Measurements from ENCODE around the gene LDB3.

Gene LDB3

DNA sequence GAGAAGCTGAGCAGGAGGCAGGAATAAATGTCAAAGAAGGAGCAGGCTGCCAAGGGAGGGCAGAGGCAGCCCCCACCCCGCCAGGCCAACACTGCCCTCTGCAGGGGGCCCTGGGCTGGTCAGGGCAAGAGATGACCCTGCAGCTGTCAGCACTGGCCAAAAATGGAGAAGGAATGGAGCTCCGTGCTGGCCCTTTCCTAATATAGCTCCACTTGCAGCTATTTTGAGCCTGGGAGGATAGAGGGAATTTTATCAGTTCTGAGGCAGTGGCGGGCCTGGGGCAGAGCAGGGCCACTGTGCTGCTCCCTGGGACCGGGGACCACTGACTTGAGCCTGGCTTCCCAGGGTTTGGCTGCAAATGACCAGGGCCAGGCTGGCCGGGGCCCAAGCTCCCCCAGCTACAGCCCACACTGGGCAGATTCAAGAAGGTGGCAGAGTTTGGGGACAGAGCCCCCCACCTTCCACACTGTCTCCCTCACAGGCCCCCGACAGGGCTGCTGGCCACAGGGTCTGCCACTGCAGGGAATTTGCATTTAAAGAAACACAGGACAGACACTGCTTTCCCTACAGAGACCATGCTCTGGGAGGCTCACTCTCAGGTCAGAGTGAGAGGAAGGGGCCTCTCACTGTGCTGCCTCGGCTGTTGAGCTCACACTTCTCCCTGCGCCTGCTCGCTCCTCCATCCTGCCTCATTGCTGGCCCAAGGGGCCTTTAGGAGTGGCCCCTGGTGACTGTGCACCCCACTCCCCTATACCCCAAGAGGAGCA, 16.2 kb downstream of the LDB3 start:
- FAIRE-seq: no peak

DNA sequence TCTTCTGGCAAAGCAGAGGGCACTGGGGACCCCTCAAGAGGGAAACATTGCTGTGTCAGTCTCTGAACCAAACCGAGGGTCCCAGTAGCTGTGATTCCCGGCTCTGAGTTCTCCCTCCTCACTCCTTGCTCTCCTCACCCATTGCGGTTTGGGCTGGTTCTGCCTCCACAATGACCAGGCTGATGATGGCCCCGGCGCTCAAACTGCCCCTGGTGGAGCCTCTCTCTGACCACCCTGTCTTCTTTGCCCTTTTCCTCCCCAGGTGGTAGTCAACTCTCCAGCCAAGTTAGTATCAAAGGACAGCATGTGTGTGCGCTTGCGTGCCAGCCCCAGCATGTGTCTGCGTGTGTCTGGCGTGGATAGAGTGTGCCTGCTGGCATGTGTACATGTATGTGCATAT, 17.1 kb downstream of the LDB3 start:
- FAIRE-seq (peak; percentile 4), DNase-seq (ENCODE audit: insufficient read length, low spot score) (no peak)

More for the DNA sequence above, 16.2 kb downstream of the LDB3 start:
- DNase-seq (ENCODE audit: insufficient read length, low spot score): peak; percentile 52

DNA sequence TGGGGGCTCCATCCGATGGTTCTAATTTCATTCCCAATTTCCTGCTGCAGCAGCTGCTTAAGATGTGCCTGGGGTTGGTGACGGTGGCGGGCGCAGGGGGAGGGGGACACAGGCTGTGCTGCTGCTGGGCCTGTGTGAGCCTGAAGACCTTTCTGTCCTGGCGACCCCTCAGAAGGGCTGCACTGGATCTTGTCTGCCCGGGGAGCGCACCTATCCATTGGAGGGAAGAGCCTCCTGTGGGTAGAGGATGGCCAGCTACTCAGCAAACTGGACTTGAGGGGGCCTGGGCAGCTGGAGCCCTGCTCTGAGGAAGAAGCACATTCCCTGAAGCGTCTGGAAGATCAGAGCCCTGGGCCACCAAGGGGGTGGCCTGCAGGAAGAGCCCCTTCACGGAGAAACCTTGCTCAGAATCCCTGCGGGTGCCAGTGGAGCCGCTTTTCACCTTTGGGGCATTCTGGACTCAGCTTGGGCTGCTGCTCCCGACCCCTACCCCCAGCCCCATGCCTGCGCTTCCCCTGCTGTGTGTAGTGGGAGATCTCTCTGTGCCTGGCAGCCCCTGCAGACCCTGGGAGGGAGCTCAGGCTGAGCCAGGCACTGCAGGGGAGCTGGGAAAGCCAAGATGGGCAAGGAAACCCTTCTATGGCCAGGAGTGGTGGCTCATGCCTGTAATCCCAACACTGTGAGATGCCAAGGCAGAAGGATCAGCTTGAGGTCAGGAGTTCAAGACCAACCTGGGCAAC, 17.8 kb downstream of the LDB3 start:
- FAIRE-seq (no peak), DNase-seq (ENCODE audit: insufficient read length, low spot score) (no peak)

DNA sequence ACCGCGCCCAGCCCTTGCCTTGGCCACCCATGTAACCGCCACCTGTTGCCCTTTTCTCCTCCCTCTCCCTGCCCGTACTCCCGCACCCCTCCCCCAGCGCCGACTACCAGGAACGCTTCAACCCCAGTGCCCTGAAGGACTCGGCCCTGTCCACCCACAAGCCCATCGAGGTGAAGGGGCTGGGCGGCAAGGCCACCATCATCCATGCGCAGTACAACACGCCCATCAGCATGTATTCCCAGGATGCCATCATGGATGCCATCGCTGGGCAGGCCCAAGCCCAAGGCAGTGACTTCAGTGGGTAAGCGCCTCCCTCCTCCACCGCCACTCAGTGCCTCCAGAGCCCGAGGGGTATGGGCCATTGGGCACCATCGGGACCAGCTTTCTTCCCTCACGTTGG, 18.7 kb downstream of the LDB3 start:
- FAIRE-seq (no peak), DNase-seq (ENCODE audit: insufficient read length, low spot score) (no peak)

DNA sequence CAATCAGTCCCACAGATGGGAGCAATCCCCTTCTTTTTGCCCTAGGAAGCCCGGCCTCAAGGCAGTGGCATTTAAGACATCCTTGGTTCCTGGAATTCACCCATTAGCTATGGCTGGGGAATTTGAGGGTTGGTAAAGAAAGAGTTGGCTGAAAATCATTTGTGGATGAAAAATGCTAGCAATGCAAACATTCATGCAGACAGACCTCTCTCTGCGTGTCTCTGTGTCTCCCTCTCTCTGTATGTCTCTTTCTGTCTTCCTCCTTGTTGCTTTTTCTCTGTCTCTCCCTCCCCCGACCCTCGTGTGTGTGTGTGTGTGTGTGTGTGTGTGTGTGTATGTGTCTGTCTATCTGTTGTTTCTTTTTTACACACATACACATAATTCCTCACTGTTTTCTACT, 19.4 kb downstream of the LDB3 start:
- peak; percentile 77 for FAIRE-seq
- no peak for DNase-seq (ENCODE audit: insufficient read length, low spot score)

DNA sequence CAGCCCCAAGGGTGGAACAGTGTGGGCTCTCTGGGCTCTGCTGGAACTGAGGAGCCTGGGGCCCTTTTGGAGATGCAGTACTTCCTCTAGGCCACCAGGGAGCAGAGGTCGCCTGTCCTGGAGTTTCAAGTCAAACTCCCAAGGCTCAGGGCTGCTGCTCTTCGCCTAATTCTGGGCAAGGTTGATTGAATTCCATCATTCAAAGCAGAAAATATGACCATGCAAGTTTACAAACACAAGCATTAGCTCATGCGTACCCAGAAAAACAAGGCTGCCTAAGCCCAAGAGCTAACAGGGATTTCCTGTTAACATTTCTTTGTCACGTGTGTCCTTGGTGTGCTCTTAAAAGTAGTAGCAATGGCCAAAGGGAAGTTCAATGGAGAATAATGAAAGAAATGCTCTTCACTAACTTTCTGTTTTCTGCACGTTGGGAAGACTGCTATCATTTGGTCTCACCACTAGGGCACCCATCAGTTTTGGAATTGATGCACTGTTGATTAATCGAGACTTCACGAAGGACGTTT, 20.1 kb downstream of the LDB3 start:
- peak; percentile 78 for DNase-seq (ENCODE audit: insufficient read length, low spot score)
- no peak for FAIRE-seq

DNA sequence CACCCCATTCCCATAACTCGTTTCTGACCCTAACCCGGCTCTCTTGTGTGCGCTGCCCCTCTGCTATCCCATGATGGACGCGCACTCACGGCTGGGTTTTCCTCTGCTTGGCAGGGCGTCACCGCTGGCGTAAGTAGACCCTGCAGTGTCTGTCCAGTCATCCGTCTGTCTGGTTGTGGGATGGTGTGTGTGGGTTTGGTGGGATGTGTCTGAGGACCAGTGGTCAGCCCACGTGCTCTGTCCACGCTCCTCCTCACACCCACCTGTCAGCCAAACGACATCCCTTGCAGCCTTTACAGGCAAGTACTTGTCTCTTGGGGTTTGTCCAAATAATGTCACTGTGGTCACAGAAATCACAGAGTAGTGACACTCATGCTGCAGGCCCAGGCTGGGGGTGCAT, 20.8 kb downstream of the LDB3 start:
- FAIRE-seq (no peak), DNase-seq (ENCODE audit: insufficient read length, low spot score) (no peak)

DNA sequence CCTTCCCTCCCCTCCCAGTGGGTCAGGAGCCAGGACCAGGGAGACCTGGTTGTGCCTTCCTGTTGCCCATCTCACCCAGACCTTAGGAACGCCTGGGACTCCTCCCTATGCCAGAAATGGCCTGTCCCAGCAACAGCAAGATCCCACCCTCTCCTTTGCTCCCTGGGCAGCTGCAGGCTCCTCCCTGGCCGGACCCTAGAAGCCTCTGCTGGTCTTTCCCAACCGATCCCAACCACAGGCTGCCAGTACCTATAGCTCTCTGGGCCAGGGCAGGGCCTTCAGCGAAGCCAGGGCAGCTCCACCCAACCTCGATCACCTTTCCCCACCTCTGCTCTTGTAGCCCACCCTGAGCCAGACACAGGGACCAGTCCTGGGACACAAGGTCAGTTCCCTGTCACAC, 21.9 kb downstream of the LDB3 start:
- no peak for FAIRE-seq
- no peak for DNase-seq (ENCODE audit: insufficient read length, low spot score)

DNA sequence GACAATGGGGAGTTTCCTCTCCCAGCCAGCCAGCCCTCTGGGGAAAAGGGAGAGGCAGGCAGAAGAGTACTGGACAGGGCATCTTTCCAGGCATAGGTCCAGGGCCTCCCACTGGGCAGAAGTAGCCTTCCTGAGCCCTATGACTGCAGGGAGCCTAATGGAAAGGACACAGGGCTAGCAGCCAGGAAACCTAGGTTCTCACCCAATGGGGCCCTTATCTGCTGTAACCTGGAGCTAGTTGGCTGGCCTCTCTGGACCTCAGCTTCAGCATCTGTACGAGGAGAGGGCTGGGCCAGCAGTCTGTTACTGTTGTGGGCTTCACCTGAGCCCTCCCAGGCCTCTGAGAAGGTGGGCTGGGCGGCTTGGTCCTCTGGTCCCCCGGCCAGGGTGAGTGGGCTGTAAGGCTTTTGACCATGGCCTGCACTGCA, 22.4 kb downstream of the LDB3 start:
- FAIRE-seq: no peak
- DNase-seq (ENCODE audit: insufficient read length, low spot score): no peak

DNA sequence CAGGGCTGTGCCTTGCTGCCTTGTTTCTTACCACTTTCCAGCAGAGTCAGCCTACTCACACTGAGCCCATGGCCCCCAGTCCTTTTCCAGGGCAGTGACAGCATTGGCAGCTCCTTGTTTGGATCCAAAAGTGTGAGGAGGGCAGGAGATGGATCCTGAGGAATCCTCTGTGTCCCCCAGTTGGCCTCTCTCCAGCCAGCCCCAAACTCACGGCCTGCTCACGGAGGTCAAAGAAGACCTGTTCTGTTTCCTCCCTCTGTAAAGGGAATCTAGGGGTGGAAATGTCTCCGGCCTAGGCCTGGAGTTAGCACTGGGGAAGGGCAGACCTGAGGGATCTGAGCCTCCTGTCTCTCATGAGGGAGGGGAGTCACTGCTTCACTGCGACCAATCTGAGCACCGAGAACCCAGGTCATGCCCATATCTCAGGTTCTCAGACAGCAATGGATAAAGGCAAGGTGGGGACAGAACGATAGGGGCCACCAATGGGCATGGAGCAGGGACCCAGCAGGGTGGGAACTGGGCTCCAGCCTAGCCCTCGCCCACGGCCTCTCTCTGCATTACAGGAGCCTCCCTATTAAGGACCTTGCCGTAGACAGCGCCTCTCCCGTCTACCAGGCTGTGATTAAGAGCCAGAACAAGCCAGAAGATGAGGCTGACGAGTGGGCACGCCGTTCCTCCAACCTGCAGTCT, 23.2 kb downstream of the LDB3 start:
- FAIRE-seq (no peak), DNase-seq (ENCODE audit: insufficient read length, low spot score) (no peak)

DNA sequence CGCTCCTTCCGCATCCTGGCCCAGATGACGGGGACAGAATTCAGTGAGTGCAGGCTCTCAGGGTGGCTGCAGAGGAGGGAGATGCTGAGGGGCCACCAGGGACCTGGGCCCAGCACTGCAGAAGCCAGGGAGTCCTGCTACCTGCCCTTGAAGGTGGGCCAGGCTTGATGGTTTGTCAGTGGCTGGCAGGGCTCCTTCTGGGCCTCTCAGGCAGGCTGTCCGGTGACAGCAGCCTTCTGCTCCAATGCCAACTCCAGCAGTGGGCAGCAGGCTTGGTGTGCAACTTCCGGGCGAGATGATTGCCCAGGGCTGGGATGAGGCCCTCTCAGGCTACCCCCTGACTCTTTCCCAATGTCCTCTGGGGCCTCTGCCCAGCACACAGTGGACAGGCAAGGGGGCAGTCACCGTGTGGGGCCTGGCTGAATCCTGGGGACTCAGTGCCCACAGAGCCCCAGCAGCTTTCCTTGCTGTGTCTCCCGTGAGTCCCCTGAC, 23.8 kb downstream of the LDB3 start:
- no peak for FAIRE-seq
- no peak for DNase-seq (ENCODE audit: insufficient read length, low spot score)

DNA sequence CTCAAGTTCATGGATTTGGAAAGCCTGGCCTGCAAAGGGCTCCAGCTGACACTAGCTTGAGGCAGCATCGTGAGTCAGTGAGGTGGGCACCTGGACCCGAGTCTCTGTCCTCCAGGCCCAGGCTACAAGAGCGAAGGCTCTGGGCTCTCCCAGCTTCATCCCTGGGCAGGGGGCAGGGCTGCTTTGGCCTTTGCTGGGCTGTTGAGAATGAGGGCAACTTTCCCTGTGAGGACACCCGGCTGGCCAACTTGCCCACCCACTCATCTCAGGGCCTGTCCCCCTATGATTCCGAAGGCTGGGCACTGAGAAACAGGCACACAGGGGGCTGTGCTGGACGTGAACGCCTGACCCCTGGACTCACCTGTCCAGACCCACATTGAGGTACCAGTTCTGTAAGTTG, 24.4 kb downstream of the LDB3 start:
- no peak for FAIRE-seq
- DNase-seq (ENCODE audit: insufficient read length, low spot score): no peak

DNA sequence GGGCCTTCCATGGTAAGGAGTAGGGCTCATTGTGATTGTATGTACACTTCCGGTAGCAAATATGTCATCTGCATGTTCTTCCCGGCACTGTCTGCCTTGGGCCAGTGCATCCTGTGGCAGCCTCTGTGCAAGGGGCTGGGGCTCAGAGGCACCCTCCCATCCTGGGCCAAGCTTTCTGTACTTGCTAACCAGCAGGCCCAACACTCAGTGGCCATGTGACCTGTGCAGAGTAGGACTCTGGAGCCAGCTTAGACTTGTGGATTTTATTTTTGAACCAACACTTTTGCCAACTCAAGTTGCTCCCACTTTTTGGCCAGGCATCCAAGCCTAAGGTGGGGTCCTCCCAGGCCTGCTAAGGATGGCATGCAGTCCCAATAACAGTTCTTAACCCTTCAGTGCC, 25.0 kb downstream of the LDB3 start:
- FAIRE-seq: no peak
- no peak for DNase-seq (ENCODE audit: insufficient read length, low spot score)

DNA sequence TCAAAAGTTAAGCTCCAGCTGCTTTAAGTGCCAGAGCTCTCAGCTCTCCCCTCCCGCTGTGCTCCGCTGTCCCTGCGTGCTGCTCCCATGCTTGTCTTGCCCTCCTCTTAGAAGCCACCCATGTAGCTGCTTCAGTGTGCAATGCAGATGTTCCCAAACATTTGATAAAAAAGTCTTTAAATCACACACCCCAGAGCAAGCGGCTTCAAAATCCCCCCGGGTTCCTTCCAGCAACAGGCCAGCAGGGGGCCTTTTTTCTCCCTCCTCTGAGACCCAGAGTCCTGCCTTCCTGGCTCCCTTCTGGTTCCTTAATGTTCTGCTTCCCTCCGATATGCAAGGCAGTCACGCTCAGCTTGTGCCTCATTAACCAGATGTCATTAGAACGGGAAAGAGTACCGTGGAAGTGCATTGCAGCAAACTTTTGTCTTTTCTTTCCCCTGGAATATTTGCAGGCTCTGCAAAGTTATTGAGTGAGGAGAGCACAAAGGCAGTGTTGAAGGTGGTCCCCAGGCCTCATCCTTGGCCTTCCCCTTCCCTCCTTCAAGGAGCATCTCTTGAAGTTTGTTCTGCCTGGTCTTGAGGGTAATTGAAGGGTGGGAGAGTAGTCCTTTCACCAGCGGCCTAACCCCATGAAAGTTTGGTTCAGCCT, 25.5 kb downstream of the LDB3 start:
- DNase-seq (ENCODE audit: insufficient read length, low spot score) (peak; percentile 48), FAIRE-seq (no peak)

DNA sequence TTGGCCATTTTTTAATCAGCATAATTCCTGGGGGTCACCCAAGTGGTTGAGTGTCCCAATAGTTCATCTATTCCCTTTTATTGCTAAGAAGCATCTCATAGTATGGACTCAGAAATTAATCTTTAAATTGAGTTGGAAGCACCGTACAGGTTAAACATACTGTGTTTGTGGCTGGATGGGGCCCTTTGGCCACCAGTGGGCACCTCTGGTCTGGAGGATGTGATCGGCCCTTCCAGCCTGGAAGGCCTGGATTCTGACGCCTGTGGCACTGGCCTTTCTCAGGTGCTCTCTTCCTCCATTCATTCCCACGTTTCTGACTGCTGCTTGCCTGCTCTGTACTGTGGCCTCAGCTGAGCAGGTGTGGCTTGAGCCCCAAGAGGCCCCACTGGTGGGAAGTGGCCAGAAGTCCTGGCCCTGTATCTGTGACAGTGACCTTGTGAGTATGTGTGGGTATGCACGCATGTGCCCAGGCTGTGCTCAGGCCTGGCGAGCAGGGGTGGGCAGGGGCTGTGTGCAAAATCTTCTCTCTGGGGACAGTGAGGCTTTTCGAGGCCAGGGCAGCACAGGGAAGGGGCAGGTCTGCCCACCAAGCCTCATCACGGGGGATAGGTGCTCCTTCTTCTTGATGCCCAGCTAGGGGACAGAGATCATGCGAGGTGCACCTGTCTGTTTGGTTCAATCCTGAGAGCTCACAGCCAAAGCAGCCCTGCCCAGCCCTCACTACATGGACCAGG, 30.1 kb downstream of the LDB3 start:
- peak; percentile 51 for FAIRE-seq

DNA sequence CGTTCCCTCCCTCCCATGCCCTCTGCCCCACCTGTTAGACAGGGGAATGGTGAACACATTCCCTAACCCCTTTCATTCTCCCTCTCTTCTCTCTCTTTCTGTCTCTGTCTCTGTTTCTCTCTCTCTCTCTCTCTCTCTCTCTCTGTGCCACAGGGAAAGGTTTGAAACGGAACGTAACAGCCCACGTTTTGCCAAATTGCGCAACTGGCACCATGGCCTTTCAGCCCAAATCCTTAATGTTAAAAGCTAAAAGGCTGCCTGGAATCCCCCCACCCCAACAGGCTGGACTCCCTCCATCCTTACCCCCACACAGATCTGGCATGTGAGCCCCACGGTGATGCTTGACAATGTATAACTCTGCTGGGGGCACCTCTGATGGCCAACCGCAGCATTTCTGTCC, 30.8 kb downstream of the LDB3 start:
- FAIRE-seq (no peak), DNase-seq (ENCODE audit: insufficient read length, low spot score) (no peak)

More for the DNA sequence above, 30.1 kb downstream of the LDB3 start:
- no peak for DNase-seq (ENCODE audit: insufficient read length, low spot score)

DNA sequence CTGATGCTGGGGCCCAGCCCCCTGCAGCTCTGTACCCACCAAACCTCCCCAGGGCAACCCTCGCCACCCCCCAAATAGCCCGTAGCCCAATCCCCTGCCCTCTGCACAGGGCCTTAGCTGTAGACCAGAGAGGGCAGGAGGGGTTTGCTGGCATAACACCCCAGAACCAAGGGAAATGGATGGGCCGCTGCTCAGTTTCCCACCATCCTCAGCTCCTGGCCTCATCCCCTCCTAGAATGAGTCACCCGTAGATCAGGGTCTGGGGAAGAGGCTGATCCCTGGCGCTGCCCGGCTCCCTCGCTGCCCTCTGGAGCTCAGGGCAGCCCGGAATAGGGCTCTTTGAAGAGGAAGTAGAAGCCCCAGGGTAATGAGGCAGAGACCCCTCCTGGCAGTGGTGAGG, 31.2 kb downstream of the LDB3 start:
- no peak for FAIRE-seq
- no peak for DNase-seq (ENCODE audit: insufficient read length, low spot score)

DNA sequence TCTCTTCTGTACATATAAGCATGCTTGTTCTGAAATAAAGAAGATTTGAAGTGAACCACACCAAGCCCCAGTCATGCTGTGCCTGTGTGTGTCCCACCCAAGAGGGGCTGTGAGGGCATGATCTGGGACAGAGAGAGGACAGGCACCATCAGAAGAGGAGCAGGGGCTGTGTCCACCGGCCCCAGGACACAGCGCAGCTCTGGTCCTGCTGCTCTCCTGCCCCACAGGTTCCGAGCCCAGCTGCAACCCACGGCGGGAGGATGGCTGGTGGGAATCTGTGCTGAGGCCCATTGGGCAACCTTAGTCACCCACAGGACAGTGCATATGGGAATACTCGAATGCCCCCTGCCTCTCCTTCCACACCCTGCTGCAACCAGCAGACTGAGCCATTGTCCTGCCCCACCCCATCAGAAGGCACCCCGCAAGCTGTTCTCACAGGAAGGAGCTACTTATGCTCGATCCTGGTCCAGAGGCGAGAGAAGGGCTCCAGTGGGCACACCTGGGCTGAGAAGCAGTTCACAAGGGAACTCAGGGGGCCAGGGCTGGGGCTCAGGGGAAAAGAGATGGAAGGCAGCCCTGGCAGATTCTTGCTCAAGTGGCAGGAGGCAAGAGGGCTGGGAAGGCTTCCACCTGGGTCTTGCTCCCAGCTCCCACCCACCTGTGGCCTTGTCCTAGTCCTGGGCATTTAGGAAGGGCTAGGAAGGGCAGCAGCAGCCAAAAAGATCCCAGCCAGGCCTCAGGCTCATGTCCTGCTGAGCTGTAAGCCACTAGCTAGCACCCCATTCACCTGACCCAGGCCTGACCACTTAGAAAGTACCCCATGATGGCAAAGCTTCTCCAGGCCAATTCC, 31.9 kb downstream of the LDB3 start:
- no peak for DNase-seq (ENCODE audit: insufficient read length, low spot score)
- FAIRE-seq: no peak

All from HTR-8/SVneo (cell line).